ENCODE results near the gene C6.
"Not testable (repeated sequence)": the region's sequence is repeated elsewhere in the genome, so short reads cannot be mapped to it uniquely, and the experiment has no call there.

C6 gene

GRCh38 chr5:41186143-41186542 is 27.2 kb downstream of the C6 start:
- TF ChIP-seq SPI1 (IDR thresholded peaks at IDR 0.05; ENCODE audit: low read depth, low read length) (no peak), POLR2AphosphoS5 (IDR thresholded peaks at IDR 0.05; ENCODE audit: low read depth, low read length) (no peak), PAX5 (IDR thresholded peaks at IDR 0.05; ENCODE audit: insufficient read depth, low read length, severe bottlenecking) (no peak), POLR2A (IDR thresholded peaks at IDR 0.05; ENCODE audit: low read depth, low read length) (no peak), TAF1 (IDR thresholded peaks at IDR 0.05; ENCODE audit: low read depth, low read length) (no peak), POU2F2 (IDR thresholded peaks at IDR 0.05; ENCODE audit: low read depth, low read length) (no peak)
- DNase-seq (ENCODE audit: insufficient read length, low spot score), result no peak

GRCh38 chr5:41183331-41183730 is 30.0 kb downstream of the C6 start:
- not testable (repeated sequence) for FAIRE-seq; DNase-seq (ENCODE audit: insufficient read length, low spot score)

More at GRCh38 chr5:41186143-41186542, 27.2 kb downstream of the C6 start:
- no peak for FAIRE-seq

DNA sequence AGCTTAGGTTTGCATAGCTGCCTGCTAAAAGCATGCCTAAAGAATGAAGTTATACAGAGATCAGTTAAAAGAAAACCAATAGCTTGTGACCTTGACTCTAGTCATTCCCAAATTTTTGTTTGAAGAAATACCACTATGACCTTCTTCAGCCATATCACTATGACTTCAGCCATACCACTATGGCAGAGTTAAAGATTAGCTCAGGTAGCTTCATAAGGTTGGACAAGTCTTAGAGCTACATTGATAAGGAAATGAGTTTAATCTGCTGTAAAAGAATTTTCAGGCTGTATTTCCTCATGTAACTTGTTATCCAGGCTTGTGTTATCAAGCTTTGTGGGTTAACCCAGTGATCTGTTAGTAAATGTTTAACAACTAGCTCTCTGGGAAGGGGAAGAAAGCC is 30.7 kb downstream of the C6 start:
- DNase-seq (ENCODE audit: insufficient read length, low spot score) (no peak), FAIRE-seq (no peak)
- TF ChIP-seq PAX5 (IDR thresholded peaks at IDR 0.05; ENCODE audit: insufficient read depth, low read length, severe bottlenecking) (no peak), POLR2AphosphoS5 (IDR thresholded peaks at IDR 0.05; ENCODE audit: low read depth, low read length) (no peak), SPI1 (IDR thresholded peaks at IDR 0.05; ENCODE audit: low read depth, low read length) (no peak), POLR2A (IDR thresholded peaks at IDR 0.05; ENCODE audit: low read depth, low read length) (no peak), POU2F2 (IDR thresholded peaks at IDR 0.05; ENCODE audit: low read depth, low read length) (no peak), TAF1 (IDR thresholded peaks at IDR 0.05; ENCODE audit: low read depth, low read length) (no peak)

GRCh38 chr5:41181691-41182564 is 31.4 kb downstream of the C6 start:
- no peak for TF ChIP-seq POU2F2 (IDR thresholded peaks at IDR 0.05; ENCODE audit: low read depth, low read length)
- no peak for TF ChIP-seq TAF1 (IDR thresholded peaks at IDR 0.05; ENCODE audit: low read depth, low read length)
- TF ChIP-seq POLR2A (IDR thresholded peaks at IDR 0.05; ENCODE audit: low read depth, low read length), result no peak
- TF ChIP-seq POLR2AphosphoS5 (IDR thresholded peaks at IDR 0.05; ENCODE audit: low read depth, low read length), result no peak
- no peak for TF ChIP-seq PAX5 (IDR thresholded peaks at IDR 0.05; ENCODE audit: insufficient read depth, low read length, severe bottlenecking)
- no peak for TF ChIP-seq SPI1 (IDR thresholded peaks at IDR 0.05; ENCODE audit: low read depth, low read length)
- DNase-seq (ENCODE audit: insufficient read length, low spot score), result no peak
- no peak for FAIRE-seq

DNA sequence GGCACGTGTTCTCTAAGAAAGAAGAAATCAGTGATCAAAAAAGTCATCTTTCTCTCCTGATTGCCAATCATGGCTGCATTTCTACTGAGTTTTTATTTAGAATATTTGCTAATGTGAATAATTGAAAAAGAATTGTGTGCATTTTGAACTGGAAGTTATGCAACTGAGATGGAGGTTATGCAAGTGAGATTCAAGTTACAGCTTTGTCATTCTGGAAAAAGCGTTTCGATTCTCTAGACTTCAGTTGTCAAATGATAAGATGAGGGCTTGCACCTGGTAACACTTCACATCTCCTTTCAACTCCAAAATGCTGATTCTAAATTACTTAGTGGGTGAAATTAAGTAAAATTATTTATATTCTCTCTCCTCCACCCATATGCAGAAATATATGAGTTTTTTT is 36.4 kb downstream of the C6 start:
- DNase-seq (ENCODE audit: insufficient read length, low spot score), result no peak
- TF ChIP-seq PAX5 (IDR thresholded peaks at IDR 0.05; ENCODE audit: insufficient read depth, low read length, severe bottlenecking) (no peak), POLR2A (IDR thresholded peaks at IDR 0.05; ENCODE audit: low read depth, low read length) (no peak), TAF1 (IDR thresholded peaks at IDR 0.05; ENCODE audit: low read depth, low read length) (no peak), POLR2AphosphoS5 (IDR thresholded peaks at IDR 0.05; ENCODE audit: low read depth, low read length) (no peak), SPI1 (IDR thresholded peaks at IDR 0.05; ENCODE audit: low read depth, low read length) (no peak), POU2F2 (IDR thresholded peaks at IDR 0.05; ENCODE audit: low read depth, low read length) (no peak)
- FAIRE-seq, result no peak

- TF ChIP-seq PAX5 (IDR thresholded peaks at IDR 0.05; ENCODE audit: insufficient read depth, low read length, severe bottlenecking) (no peak), POLR2A (IDR thresholded peaks at IDR 0.05; ENCODE audit: low read depth, low read length) (no peak), SPI1 (IDR thresholded peaks at IDR 0.05; ENCODE audit: low read depth, low read length) (no peak), POLR2AphosphoS5 (IDR thresholded peaks at IDR 0.05; ENCODE audit: low read depth, low read length) (no peak), POU2F2 (IDR thresholded peaks at IDR 0.05; ENCODE audit: low read depth, low read length) (no peak), TAF1 (IDR thresholded peaks at IDR 0.05; ENCODE audit: low read depth, low read length) (no peak)
- FAIRE-seq (no peak), DNase-seq (ENCODE audit: insufficient read length, low spot score) (no peak)
Observed at GRCh38 chr5:41172012-41172411, 41.3 kb downstream of the C6 start.

DNA sequence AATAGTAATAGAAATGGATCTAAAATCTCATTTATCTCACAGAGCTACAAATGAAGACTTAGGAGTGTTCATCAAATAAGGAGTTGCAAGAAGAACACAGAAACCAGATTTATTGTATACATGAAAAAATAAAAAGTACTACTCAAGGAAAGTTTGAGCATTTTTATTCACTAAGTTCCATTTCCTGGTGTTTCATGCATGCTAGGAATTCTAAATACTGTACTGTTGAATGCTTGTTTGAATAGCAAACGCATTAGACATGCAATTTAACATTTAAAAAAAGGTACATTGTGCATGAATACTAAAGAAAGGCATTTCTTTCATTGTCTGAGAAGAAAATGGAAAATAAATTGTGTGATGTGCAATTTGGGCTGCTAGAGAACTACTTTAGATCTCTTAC is 52.1 kb downstream of the C6 start:
- TF ChIP-seq POLR2AphosphoS5 (IDR thresholded peaks at IDR 0.05; ENCODE audit: low read depth, low read length) (no peak), POLR2A (IDR thresholded peaks at IDR 0.05; ENCODE audit: low read depth, low read length) (no peak), POU2F2 (IDR thresholded peaks at IDR 0.05; ENCODE audit: low read depth, low read length) (no peak), PAX5 (IDR thresholded peaks at IDR 0.05; ENCODE audit: insufficient read depth, low read length, severe bottlenecking) (no peak), SPI1 (IDR thresholded peaks at IDR 0.05; ENCODE audit: low read depth, low read length) (no peak), TAF1 (IDR thresholded peaks at IDR 0.05; ENCODE audit: low read depth, low read length) (no peak)
- DNase-seq (ENCODE audit: insufficient read length, low spot score) (no peak), FAIRE-seq (no peak)

DNA sequence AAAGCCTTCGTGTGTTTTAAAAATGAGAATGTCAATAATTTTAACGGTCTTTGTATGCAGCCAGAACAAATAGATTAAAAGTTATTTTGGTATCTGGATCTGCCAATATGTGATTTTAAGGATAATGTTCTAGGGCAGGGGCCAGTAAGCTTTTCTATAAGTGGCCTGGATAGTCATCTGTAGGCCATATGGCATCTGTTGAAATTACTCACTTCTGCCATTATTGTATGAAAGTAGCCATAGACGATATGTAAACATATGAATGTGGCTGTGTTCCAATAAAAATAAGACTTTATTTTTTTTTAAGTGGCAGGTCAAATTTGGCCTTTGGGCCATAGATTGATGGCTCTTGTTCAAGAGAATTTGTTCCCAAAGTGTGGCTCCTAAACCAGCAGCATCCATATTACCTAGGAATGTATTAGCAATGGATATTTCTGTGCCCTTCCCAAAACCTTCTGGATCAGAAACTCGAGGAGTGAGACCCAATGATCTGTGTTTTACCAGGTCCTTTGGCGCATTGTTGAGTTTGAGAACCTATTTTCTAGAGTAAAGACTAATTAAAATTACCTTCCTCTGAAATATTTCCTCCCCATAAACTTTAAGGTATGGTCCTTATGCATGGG is 55.9 kb downstream of the C6 start:
- TF ChIP-seq TAF1 (IDR thresholded peaks at IDR 0.05; ENCODE audit: low read depth, low read length), result no peak
- no peak for TF ChIP-seq POLR2A (IDR thresholded peaks at IDR 0.05; ENCODE audit: low read depth, low read length)
- FAIRE-seq (no peak), DNase-seq (ENCODE audit: insufficient read length, low spot score) (no peak)

- TF ChIP-seq POLR2A (IDR thresholded peaks at IDR 0.05; ENCODE audit: low read depth, low read length) (no peak), POU2F2 (IDR thresholded peaks at IDR 0.05; ENCODE audit: low read depth, low read length) (no peak), SPI1 (IDR thresholded peaks at IDR 0.05; ENCODE audit: low read depth, low read length) (no peak)
- FAIRE-seq (no peak), DNase-seq (ENCODE audit: insufficient read length, low spot score) (no peak)
Observed at GRCh38 chr5:41156739-41157138, 56.6 kb downstream of the C6 start.

DNA sequence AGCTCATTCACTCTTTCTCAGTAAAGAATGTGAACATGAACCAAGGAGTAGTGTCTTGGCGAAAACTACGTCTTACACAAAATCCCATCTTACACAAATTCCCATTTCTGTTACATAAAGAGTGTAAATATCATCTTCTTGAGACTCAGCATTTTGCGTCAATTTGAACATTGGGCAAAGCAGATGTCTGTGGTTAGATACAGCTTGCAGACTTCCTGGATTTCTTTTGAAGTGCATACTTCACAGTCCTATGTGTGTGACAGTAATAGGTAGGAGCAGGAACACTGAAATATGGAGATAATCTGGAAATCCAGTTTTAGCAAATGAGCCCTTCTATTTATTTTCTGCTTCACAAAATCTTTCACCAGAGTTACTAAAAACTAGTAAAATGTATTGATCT is 58.8 kb downstream of the C6 start:
- no peak for FAIRE-seq

More for the DNA sequence above, 58.8 kb downstream of the C6 start:
- TF ChIP-seq POLR2A (IDR thresholded peaks at IDR 0.05; ENCODE audit: low read depth, low read length), result no peak
- TF ChIP-seq POU2F2 (IDR thresholded peaks at IDR 0.05; ENCODE audit: low read depth, low read length), result no peak
- no peak for TF ChIP-seq TAF1 (IDR thresholded peaks at IDR 0.05; ENCODE audit: low read depth, low read length)
- no peak for TF ChIP-seq PAX5 (IDR thresholded peaks at IDR 0.05; ENCODE audit: insufficient read depth, low read length, severe bottlenecking)
- no peak for DNase-seq (ENCODE audit: insufficient read length, low spot score)
